ENCODE results near the gene ACSS1.

ACSS1 gene

GRCh38 chr20:25054995-25055629, 2.8 kb downstream of the ACSS1 start:
- no peak overlapping the region for H3K4me3 ChIP-seq (replicated peaks in 1 of 2; ENCODE audit: low read depth in 2 of 2, low read length in 2 of 2)
- no peak for TF ChIP-seq CTCF (IDR thresholded peaks at IDR 0.05; ENCODE audit: low read depth, low read length)
- DNase-seq (ENCODE audit: low read depth in 2 of 2) = peak; percentile 31 to 51

- H3K4me3 ChIP-seq (replicated peaks in 1 of 2; ENCODE audit: low read depth in 2 of 2, low read length in 2 of 2) = no peak overlapping the region
- no peak for TF ChIP-seq CTCF (IDR thresholded peaks at IDR 0.05; ENCODE audit: low read depth, low read length)
- no peak for DNase-seq (ENCODE audit: low read depth in 2 of 2)
Measured at GRCh38 chr20:25054096-25054820, 3.7 kb downstream of the ACSS1 start.

GRCh38 chr20:25053255-25054031, 4.5 kb downstream of the ACSS1 start:
- no peak for TF ChIP-seq CTCF (IDR thresholded peaks at IDR 0.05; ENCODE audit: low read depth, low read length)
- H3K4me3 ChIP-seq (replicated peaks in 1 of 2; ENCODE audit: low read depth in 2 of 2, low read length in 2 of 2) = no peak overlapping the region
- peak; percentile 41 to 83 for DNase-seq (ENCODE audit: low read depth in 2 of 2)

GRCh38 chr20:25052255-25053194, 5.4 kb downstream of the ACSS1 start:
- no peak overlapping the region for H3K4me3 ChIP-seq (replicated peaks in 1 of 2; ENCODE audit: low read depth in 2 of 2, low read length in 2 of 2)
- peak in 1 of 2 donors; percentile 91 for DNase-seq (ENCODE audit: low read depth in 2 of 2)
- TF ChIP-seq CTCF (IDR thresholded peaks at IDR 0.05; ENCODE audit: low read depth, low read length) = no peak

GRCh38 chr20:25051386-25052155, 6.4 kb downstream of the ACSS1 start:
- TF ChIP-seq CTCF (IDR thresholded peaks at IDR 0.05; ENCODE audit: low read depth, low read length) = no peak
- DNase-seq (ENCODE audit: low read depth in 2 of 2) = no peak
- H3K4me3 ChIP-seq (replicated peaks in 1 of 2; ENCODE audit: low read depth in 2 of 2, low read length in 2 of 2) = no peak overlapping the region

All from cardiac fibroblast (primary cell).